GM19240 (cell line): ENCODE data around the gene PRRX2.

ENCODE experiments used
- DNase-seq: peaks from one replicate; pipeline ENCODE4 v3.0.0; 2011; ENCODE audit warnings: low spot score; ENCODE audit not compliant: insufficient read length

Gene PRRX2

DNA sequence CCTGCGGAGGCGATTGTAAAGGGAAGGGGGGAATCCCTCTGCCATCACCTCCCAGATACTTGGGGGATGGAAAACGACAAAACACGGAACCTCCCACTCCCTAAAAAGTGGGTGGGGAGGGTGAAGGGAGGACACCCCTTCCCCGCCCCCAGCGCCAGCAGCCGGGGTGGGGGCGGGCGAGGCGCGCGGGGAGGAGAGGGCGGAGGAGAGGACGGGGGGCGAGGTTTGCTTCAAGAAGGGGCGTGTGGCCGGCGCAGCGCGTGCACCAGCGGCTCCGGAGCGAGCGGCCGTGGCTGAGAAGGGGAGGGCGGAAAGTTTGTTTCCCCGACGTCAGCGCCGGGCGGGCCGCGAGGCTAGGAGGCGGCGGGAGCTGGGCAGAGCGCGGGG lies at the start of gene PRRX2:
TSS of gene PRRX2 (plus strand) at position 259 of the 387 bp plus-strand sequence. CDS start 221 bp downstream, outside the sequence.
- no peak for DNase-seq

DNA sequence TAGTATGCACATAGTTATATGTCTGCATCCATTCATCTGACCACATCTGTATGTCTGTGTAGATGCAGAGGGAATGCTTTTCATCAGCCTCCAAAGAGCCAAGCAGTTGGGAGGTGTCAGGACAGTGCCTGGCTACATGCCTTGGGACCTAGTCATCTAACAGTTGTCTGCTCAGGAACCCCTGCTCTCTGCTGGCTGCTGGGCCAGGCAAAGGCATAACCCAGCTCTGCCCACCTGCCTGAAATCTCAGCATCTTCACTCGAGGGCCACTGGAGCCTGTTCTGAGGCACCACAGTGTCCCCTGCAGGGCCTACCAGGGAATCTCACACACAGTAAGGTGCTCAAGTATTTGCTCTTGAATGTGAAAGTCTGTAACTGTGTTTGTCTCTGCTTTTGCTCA lies 48.3 kb upstream of the PRRX2 start:
- DNase-seq: no peak

DNA sequence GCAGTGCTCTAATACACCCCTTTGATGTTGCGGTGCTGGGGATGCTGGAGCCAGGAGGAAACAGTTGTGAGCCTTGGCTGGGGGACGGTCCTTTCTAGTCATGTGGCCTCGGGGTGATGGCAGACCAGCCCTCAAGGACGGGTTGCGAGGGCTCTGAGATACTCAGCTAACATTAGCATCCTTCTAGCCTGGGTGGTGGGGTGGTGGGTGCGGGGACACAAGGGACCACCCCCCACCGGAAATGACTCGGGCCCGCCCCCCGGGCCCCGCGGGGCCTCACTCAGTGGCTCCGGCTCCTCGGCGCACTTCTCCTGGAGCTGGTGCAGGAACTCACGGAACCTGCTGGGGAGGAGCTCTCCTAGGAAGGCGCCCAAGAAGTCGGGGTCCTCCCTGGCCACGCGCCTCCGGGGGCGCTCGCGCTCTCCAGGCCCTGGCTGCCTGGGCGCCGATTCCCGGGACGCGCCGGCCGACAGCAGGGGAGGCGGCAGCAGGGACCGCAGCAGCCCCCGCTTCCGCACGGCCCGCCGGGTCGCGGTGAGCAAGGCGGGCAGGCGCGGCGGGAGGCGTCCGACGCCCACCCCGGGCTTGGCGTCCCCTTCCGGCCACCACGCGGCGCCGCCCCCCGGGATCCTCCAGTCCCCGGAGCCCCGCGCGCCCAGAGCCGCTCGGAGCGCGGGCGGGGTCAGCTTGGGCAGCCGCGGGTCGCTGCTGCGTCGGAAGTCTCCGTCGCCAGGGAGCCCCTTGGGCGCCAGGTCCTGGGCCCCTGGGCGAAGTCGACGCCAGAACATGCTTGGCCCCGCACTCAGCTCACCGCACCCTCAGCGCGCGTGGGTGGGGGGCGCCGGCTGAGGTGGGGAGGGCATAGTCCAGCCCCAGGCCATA lies 45.4 kb upstream of the PRRX2 start:
- DNase-seq: no peak

DNA sequence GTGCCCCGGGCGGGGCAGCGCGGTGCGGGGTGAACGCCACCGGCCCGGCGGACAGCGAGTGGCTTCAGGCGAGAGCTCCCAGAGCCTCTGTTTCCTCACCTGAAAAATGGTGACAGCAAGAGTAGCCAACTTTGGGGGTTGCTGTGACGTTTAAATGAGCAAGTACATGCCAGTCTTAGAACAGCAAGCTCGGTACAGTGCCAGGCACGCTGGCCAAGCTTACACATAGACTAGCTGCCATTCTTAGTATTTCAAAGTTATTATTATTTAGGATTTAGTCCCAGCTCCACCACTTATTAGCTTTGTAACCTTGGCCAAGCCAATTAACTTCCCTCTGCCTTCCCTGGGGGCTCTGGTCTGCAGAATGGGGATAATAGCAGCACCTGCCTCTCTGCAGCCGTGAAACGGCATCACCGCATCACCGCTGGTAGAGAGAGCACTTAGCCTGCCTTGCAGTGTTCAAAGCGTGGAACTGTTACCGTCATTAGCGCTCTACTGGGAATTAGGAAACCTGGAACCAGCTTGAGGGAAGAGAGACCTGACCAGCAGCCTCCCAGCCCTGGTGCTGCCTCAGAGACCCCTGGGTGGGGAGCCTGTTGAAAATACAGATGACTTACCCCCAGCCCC lies 44.7 kb upstream of the PRRX2 start, which contains the start of gene C9orf50:
TSS of gene C9orf50 (minus strand) at position 433 of the 627 bp plus-strand sequence. CDS start 527 bp downstream, outside the sequence.
- no peak for DNase-seq

DNA sequence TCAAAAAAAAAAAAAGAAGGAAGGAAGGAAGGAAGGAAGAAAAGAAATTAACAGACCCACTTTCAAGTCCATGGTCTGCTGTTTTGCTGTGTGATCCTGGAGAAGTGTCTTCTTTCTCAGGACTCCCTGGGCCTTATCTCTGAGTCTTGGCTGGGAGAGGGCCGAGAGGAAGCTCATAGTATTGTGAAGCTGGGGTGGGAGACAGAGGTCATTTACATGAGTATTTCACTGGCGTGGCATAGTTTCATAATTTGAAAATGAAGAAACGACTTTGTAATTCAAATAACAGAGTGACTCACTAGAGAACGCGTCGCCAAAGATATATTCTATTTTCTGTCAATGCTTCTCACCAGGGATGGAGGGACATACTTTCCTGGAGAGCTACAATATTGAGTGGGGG lies 42.1 kb upstream of the PRRX2 start:
- DNase-seq: no peak

DNA sequence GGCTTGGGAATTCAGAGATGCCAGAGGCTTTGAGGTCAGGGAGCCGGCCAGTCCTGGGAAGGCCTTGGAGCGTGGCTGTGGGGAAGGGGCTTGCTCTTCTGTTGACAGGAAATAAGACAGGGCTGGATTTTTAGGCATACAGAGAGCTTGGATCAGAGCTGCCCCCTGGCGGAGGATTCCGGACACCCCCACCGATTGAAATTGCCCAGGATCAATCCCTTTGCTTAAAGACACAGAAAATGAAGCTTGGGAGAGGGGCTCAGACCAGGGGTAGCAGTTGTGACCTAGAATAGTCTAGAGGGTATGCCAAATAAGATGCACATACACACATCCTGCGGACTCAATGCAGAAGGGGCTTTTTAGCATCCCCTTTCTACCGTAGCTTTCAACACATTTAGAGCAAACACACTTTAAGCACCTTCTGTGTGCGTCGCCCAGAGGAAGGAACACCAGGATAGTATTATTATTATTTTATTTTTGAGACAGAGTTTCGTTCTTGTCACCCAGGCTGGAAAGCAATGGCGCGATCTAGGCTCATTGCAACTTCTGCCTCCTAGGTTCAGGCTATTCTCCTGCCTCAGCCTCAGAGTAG lies 41.2 kb upstream of the PRRX2 start:
- DNase-seq: peak; percentile 63

DNA sequence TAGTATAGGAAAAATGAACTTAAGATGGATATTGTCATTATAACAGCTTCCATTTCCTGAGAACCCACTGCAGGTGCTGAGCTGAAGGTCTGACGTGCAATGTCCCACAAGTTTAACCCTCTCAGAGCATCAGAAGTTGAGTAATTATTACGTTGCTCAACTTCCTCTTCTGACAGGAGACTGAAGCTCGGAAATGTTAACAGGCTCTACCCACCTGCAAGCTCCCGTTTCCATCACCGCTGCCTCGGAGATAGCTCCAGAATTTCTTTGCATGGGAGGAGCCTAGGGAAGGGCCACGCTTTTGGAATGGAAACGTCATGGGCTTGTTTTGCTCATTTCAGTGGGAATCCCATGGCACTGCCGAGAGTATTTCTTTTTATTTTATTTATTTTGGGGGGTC lies 40.5 kb upstream of the PRRX2 start:
- DNase-seq: no peak

DNA sequence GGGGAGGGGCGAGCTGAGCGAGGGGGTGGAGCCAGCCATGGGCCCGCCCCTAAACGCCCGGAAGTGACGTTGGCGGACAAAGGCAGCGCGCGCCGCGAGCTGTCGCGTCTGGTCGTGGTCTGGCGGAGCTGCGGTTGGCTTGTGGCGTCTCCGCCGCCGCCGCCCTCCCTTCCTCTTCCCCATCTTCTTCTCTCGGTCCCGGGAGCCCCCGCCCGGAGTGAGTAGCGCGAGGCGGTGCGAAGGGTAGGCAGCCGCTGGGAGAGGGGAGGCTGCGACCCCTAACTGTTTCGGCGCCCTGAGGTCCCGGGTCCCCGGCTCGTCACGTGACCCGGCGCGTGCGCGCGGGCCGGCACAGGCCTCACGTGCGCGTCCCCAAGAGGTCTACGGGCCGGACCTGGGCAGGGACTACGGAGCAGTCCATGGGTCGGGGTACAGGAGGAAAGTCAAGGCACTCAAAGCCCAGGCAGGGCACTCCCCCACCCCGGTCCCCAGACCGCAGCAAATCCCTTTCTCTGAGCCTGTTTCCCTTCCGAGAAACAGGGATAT lies 39.3 kb upstream of the PRRX2 start, which contains the start of gene NTMT1:
TSS of gene NTMT1 (plus strand) at position 85 of the 546 bp plus-strand sequence. CDS start 6,541 bp downstream, outside the sequence.
- peak; percentile 95 for DNase-seq

DNA sequence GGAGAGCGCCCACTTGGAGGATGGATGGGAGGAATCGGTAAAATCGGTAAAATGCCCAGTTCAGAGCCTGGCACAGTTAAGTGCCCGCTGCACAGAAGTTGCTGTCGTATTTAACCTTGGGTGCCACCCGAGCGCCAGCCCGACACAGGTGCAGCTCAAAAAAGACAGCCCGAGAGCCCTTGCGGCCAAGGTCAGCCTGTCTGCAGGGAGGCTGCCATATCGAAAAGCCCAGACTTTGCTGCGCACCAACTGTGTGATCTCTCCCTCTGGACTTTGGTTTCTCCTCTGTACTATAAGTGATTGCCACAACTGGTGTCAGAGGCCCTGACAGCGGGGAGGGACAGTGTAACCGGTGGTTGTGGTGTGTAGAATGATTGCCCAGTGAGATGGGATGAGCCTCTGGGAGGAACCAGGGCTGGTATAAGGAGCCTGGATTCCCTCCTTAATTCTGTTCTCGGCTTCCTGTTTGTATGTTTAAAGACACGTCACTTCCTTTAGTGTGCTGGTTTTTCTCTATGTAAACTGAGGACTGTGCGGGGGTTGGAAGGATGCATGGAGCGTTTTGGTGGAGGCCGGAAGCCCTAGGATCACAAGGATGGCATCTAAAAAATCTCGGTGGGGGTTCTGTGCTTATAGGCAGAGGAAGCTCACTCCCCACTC lies 38.7 kb upstream of the PRRX2 start:
- no peak for DNase-seq

DNA sequence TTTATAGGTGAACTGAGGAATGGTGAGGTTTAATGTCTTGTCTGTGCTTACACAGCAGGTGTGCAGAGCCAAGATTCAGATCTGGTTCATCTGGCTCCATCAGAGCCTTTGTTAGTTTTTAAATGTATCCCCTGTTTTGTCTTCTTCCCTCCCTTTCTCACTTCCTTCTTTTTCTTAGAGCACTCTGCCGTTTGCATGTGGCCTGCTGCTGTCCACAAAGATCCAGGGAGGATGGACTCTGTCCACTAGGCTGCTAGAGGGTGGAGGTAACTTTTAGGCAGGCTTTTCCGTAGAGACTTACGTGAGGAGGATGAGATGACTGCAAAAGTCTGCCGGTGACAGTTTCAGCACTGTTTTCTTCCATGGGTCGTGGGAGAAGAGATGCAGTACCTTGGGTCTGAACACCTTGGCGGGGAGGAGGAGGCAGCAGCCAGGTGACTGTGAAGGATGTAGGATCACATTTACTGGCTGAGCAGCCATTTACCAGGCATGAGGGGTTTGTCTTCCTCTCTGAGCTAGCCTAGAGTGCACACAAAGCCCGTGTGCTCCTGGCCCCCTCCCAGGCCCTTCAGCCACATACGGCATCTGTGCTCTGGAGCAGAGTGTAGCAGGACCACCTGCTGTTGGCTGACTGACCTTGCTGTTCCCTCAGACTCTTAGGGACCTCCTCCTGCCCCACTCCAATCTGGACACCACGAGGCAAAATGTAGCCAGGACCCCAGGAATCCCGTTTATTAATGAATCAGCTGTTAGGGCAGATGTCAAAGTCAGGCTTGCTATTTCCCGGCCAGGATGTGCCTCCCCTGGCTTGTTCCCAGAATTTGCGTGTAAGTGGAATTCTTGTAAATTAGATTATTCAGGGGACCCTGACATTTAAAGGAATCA lies 37.6 kb upstream of the PRRX2 start:
- DNase-seq: no peak

DNA sequence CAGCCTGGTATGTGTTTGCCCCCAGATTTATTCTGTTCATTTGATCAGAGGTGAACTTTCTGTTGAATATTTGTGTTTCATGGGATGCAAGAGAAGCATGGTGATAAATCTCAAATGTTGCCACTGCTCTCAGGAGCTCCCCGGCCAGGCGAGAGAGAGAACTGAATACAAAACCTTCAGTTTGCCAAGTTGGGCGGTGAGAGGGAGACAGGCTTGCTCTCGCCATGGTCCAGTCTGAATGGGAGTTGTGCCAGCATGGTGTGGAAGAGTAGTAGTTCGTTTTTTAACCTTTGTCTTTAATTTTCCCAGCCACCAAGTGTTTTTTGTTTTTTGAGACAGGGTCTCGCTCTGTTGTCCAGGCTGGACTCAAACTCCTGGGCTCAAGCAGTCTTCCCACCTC lies 36.7 kb upstream of the PRRX2 start:
- no peak for DNase-seq

DNA sequence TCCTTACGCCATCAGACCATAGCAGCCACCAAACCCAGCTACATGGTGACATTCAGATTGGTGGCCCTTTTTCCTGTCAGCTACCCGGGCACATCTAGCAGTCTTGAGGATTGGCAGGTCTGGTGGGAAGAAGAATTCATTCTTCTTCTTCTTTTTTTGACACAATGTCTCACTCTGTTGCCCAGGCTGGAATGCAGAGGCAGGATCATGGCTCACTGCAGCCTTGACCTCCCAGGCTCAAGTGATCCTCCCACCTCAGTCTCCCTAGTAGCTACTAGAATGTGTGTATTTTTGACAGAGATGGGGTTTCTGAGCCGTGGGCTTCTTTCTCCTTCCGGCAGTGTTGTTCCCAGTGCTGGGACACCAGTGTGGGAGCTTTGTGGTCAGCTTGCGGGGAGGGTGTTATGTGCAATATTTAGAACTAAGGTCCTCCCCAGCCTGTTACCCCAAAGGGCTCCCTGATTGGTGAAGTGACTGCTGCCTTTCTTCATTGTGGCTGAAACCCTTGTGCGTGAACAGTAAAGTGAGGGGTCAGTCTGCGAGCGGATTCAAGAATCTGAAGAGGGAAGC lies 36.1 kb upstream of the PRRX2 start:
- DNase-seq: no peak

DNA sequence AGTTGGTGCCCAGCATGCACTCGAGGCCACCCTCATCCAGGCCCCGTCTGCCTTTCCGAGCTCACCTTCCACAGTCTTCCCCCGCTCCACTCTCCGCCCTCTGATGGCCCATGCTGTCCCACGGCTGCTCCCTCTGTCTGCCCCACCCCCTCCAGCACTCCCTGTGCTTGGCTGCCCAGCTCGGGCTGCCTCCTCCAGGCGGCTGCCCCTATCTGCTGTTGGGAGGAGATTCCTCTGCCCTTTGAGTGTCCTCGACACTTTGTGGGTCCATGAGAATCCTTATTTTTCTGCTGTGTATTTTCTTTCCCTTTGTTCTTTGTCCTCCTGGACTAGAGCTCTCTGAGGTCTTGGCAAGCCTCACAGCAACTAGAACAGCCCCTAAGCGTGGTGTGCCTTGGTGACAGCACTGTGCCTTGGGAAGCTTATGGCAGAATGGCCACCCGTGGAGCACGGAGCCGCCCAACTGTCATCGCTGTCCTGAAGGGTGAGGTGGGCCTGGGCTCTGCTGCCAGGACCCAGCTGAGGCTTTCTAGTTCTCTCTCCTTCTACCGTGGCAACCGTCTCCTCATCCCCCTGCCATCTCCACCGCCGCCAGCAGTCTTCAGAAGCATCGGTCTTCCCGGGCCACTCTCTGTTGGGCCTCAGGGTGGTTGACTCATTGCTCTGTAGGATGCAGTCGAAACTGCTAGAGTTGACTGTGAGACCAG lies 34.3 kb upstream of the PRRX2 start:
- no peak for DNase-seq

DNA sequence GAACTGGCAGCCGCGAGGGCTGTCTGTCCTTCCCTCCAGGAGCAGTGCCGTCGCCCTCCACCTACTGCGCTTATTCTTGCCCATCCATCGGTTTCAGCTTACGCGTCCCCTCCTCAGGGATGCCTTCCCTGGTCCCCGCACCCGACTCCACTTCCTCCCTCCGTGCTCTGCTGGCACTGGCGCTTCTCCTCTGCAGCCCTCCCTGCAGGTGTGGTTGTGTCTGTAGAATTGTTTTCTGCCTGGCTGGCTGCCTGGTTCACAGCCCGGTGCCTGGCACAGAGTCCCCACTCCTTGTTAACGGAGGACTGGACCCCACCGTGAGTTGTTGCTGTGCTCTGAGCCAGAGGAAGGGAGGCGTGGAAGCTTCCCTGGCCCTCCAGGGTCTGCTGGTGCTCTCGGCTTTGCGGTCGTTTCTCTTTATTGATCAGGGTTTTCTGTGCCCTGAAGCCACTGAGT lies 33.7 kb upstream of the PRRX2 start:
- no peak for DNase-seq

DNA sequence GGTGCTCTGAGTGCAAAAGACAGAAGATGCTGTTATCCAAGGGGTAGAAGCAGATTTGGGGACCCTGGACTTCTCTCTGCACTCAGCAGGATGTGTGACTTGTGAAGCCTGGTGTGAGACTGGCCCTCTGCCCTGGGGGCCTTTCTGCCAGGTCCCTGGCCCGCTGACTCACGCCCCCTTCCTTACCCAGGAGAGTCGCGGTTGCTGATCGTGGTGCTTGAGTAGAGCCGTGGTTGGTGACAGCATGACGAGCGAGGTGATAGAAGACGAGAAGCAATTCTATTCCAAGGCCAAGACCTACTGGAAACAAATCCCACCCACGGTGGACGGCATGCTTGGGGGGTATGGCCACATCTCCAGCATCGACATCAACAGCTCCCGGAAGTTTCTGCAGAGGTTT lies 33.0 kb upstream of the PRRX2 start:
- DNase-seq: no peak

DNA sequence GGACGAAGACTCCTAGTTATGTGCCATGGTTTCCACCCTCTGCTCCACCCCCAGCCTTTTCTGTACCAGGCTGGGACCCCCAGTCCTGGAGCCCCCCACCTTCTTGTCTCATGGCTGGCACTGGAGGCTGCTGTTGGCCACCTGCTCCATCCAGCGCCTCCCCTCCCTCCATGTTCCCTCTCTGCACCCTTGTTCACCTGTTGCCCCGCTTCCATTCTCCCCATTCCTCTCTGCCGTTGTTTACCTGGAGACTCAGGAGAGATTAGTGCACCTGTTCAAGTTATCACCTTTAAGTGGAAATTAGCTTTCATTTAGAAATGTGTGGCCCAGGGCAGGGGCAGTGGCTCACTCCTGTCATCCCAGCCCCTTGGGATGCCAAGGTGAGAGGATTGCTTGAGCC lies 32.2 kb upstream of the PRRX2 start:
- no peak for DNase-seq

DNA sequence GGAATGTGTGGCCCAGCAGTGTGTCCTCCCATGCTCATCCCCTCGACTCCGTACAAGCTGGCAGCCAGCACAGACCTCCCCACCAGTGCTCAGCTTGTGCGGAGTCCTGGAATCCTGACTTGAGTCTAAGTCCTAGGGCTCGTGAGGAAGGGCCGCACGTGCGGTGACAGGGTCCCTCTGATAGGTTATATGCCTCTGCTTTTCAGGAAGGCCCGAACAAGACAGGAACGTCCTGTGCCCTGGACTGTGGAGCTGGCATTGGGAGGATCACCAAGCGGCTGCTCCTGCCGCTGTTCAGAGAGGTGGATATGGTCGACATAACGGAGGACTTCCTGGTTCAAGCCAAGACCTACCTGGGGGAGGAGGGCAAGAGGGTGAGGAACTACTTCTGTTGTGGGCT lies 31.6 kb upstream of the PRRX2 start:
- no peak for DNase-seq

DNA sequence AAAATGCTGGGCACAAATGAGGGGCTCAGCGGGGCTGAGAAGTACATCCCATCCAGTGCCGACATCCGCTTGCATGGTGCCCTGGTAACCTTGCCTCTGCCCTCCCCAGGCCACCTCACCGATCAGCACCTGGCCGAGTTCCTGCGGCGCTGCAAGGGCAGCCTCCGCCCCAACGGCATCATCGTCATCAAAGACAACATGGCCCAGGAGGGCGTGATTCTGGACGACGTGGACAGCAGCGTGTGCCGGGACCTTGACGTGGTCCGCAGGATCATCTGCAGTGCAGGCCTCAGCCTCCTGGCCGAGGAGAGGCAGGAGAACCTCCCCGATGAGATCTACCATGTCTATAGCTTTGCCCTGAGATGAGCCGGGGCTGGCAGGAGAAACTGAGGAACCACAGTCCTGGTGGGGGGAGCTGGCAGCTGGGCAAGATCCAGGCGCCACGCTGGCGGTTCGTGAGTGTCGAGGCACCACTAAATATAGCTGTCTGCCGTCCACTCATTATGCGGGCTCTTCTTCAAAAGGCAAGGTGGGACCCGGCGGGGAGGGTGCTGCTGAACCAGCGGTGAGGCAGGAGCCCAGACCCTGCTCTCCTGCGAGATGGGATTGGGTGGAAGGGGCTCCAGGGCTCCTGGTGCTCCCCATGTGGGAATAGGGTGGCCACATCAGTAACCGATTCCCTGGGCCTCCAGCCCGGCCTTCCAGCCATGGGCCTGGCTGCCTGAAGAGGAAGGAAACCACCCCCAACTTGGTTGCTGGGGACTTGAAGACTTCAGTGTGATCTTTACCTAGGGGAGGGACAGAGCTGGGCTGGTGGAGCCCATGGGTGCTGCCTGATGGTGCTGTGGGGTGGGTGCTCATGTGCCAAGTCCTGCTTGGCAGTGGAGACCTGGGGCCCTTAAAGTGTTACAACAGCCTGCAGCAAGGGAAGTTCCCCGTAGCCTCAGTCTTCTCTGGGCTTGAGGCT lies 30.1 kb upstream of the PRRX2 start:
- no peak for DNase-seq
